Activated CD4-positive, alpha-beta T cell treated with anti-CD3 and anti-CD28 coated beads, Interleukin-2, amount 50 U/mL, for 4 hours (primary cell): ENCODE data around the gene KBTBD6.
A peak's percentile ranks its signal among the peaks of the same experiment; 100 is the strongest.
"Not testable (repeated sequence)": the region's sequence is repeated elsewhere in the genome, so short reads cannot be mapped to it uniquely, and the experiment has no call there.

Source experiments
- DNase-seq, 2 experiments: peaks; one replicate each; pipeline ENCODE4 v3.0.0-alpha.2; 2020

The KBTBD6 gene

GRCh38 chr13:41132512-41133152 lies at the start of gene KBTBD6:
Gene KBTBD6, minus strand, starts transcription at chr13:41132802. Its CDS starts 291 bp downstream, at chr13:41132511.
- DNase-seq = peak; percentile 92 to 94

GRCh38 chr13:41182231-41182630 lies 49.6 kb upstream of the KBTBD6 start:
- DNase-seq = no peak

- DNase-seq = no peak
These were observed 47.1 kb upstream of the KBTBD6 start for GRCh38 chr13:41179593-41180250.

- no peak for DNase-seq
These were observed 45.4 kb upstream of the KBTBD6 start for GRCh38 chr13:41178040-41178439.

GRCh38 chr13:41177616-41178015 lies 45.0 kb upstream of the KBTBD6 start:
- no peak for DNase-seq

- DNase-seq = not testable (repeated sequence)
These were observed 43.0 kb upstream of the KBTBD6 start for GRCh38 chr13:41175576-41175975.

- no peak for DNase-seq
These were observed 29.5 kb upstream of the KBTBD6 start for GRCh38 chr13:41162151-41162550.

- DNase-seq = no peak
These were observed 26.6 kb upstream of the KBTBD6 start for GRCh38 chr13:41159174-41159573.

- DNase-seq = no peak
These were observed 24.6 kb upstream of the KBTBD6 start for GRCh38 chr13:41157048-41157717.

- no peak for DNase-seq
These were observed 24.0 kb upstream of the KBTBD6 start for GRCh38 chr13:41156620-41157019.

- no peak for DNase-seq
These were observed 21.4 kb upstream of the KBTBD6 start for GRCh38 chr13:41154042-41154441.

- no peak for DNase-seq
These were observed 19.4 kb upstream of the KBTBD6 start for GRCh38 chr13:41152005-41152404.

- no peak for DNase-seq
These were observed 17.5 kb upstream of the KBTBD6 start for GRCh38 chr13:41150058-41150457.

GRCh38 chr13:41148419-41149283 lies 16.0 kb upstream of the KBTBD6 start:
- DNase-seq = no peak

GRCh38 chr13:41145136-41145908 lies 12.7 kb upstream of the KBTBD6 start:
- no peak for DNase-seq

GRCh38 chr13:41144576-41144975 lies 12.0 kb upstream of the KBTBD6 start:
- DNase-seq = no peak

GRCh38 chr13:41139296-41139966 lies 6.8 kb upstream of the KBTBD6 start:
- DNase-seq = no peak

GRCh38 chr13:41137951-41138350 lies 5.3 kb upstream of the KBTBD6 start:
- no peak for DNase-seq

- no peak for DNase-seq
These were observed 4.6 kb upstream of the KBTBD6 start for GRCh38 chr13:41137241-41137640.

- DNase-seq = no peak
These were observed 3.9 kb upstream of the KBTBD6 start for GRCh38 chr13:41136396-41137031.

GRCh38 chr13:41133951-41134350 lies 1.3 kb upstream of the KBTBD6 start:
- DNase-seq = no peak
